Measurements from ENCODE around the gene ACTL6B. TPM values are rescaled to one million over a fixed set of nuclear protein-coding genes. Genes with fewer than 3 reads are reported as not detected.

Gene ACTL6B
- total and polyA plus RNA-seq, 2 of the 8 experiments (the other 6 are each of a cell fraction or from before 2014, with no cell fraction given): 2.1 to 4.5 TPM

GRCh38 chr7:100649826-100650565 lies 6.3 kb downstream of the ACTL6B start (continued):
- TF ChIP-seq CHD7 (IDR thresholded peaks at IDR 0.05; ENCODE audit: insufficient replicate concordance, low read length) (no peak), RAD21 (IDR thresholded peaks at IDR 0.05 in 1 of 2, conservative IDR thresholded peaks at IDR 0.05 in 1 of 2; ENCODE audit: low read depth in 2 of 2, low read length in 2 of 2) (no peak), YY1 (IDR thresholded peaks at IDR 0.05; ENCODE audit: low read depth, low read length) (no peak), NRF1 (IDR thresholded peaks at IDR 0.05; ENCODE audit: low read depth, low read length) (no peak), ATF3 (IDR thresholded peaks at IDR 0.05; ENCODE audit: insufficient read depth, low read depth, low read length) (no peak), RFX5 (IDR thresholded peaks at IDR 0.05; ENCODE audit: borderline replicate concordance, low read depth, low read length) (no peak), SAP30 (IDR thresholded peaks at IDR 0.05; ENCODE audit: insufficient read depth, insufficient replicate concordance, low read length) (no peak), CTBP2 (IDR thresholded peaks at IDR 0.05; ENCODE audit: borderline replicate concordance, insufficient read depth, insufficient read length, low read length) (no peak), RBBP5 (IDR thresholded peaks at IDR 0.05; ENCODE audit: borderline replicate concordance, low read depth, low read length) (no peak)

Data from H1 (cell line).